IMR-90 (cell line): ENCODE measurements around the gene CD151. TPM values are rescaled to one million over a fixed set of nuclear protein-coding genes. Genes with fewer than 3 reads are reported as not detected.
A peak's percentile ranks its signal among the peaks of the same experiment; 100 is the strongest.

Experiments
- ATAC-seq: fragments of 200-7000 bp; cut with Tn5 transposase; 2 replicates; pipeline ENCODE4 v1.9.1; 2020; ENCODE audit warnings: low read depth, mild to moderate bottlenecking, moderate library complexity
- BruUV-seq: library from RNA; stranded (reverse); fragments of 400-500 nt; replicated peaks from 2 replicates; lab custom pipeline; 2021; lab: Mats Ljungman, UMichigan
- CTCF ChIA-PET: fragments of 300-600 bp; formaldehyde crosslinking; extraction: SDS; loops from one replicate; lab custom pipeline; 2021; ENCODE audit warnings: antibody characterized with exemption; lab: Yijun Ruan, JAX
- POLR2A ChIA-PET: fragments of 300-600 bp; sonication (Branson Sonifier 250); formaldehyde crosslinking; loops from one replicate; lab custom pipeline; 2022; ENCODE audit warnings: antibody characterized with exemption; ENCODE audit not compliant: unreplicated experiment; lab: Charles Lee
- DNase-seq: peaks from one replicate; pipeline ENCODE4 v3.0.0; 2013
- H2AFZ ChIP-seq: replicated peaks from 2 replicates; pipeline ENCODE3; 2013; ENCODE audit warnings: low read length, mild to moderate bottlenecking; ENCODE audit not compliant: poor library complexity
- H2AK5ac ChIP-seq: 2 replicates; pipeline ENCODE4 v1.6.1; 2013; ENCODE audit warnings: low read depth, low read length, inconsistent platforms
- H2AK9ac ChIP-seq: replicated peaks from 2 replicates; pipeline ENCODE3; 2013; ENCODE audit warnings: mild to moderate bottlenecking, low read depth, low read length, moderate library complexity; ENCODE audit not compliant: poor library complexity
- H2BK120ac ChIP-seq: 2 replicates; pipeline ENCODE4 v1.6.1; 2013; ENCODE audit warnings: low read depth, low read length, inconsistent platforms
- H2BK15ac ChIP-seq: 3 replicates; pipeline ENCODE4 v1.6.1; 2013; ENCODE audit warnings: low read depth, low read length, inconsistent platforms
- H2BK20ac ChIP-seq: 2 replicates; pipeline ENCODE4 v1.6.1; 2013; ENCODE audit warnings: low read depth, mild to moderate bottlenecking, inconsistent platforms, low read length, moderate library complexity
- H2BK5ac ChIP-seq: 2 replicates; pipeline ENCODE4 v1.6.1; 2013; ENCODE audit warnings: mild to moderate bottlenecking, low read depth, low read length, inconsistent platforms; ENCODE audit not compliant: poor library complexity, severe bottlenecking
- H3K14ac ChIP-seq: replicated peaks from 2 replicates; pipeline ENCODE4 v1.6.1; 2013; ENCODE audit warnings: low read depth, low read length, inconsistent platforms
- H3K18ac ChIP-seq: 2 replicates; pipeline ENCODE4 v1.6.1; 2013; ENCODE audit warnings: low read depth, low read length, control low read depth
- H3K23ac ChIP-seq: 2 replicates; pipeline ENCODE4 v1.6.1; 2013; ENCODE audit warnings: low read depth, low read length, inconsistent platforms
- H3K27ac ChIP-seq: 2 replicates; pipeline ENCODE4 v1.5.1; 2013; ENCODE audit warnings: mild to moderate bottlenecking, control low read depth, low read length; ENCODE audit not compliant: insufficient read depth
- H3K27me3 ChIP-seq: 2 replicates; pipeline ENCODE4 v1.6.1; 2013; ENCODE audit warnings: low read length; ENCODE audit not compliant: control insufficient read depth, insufficient read depth
- H3K36me3 ChIP-seq: 2 replicates; pipeline ENCODE4 v1.6.1; 2013; ENCODE audit warnings: low read length, mixed read lengths; ENCODE audit not compliant: control insufficient read depth, insufficient read depth
- H3K4ac ChIP-seq: 2 replicates; pipeline ENCODE4 v1.6.1; 2013; ENCODE audit warnings: low read depth, low read length, inconsistent platforms
- H3K4me1 ChIP-seq: 2 replicates; pipeline ENCODE4 v1.6.1; 2013; ENCODE audit warnings: low read length, mixed read lengths; ENCODE audit not compliant: control insufficient read depth, insufficient read depth
- H3K4me2 ChIP-seq: 2 replicates; pipeline ENCODE4 v1.6.1; 2013; ENCODE audit warnings: low read depth, mild to moderate bottlenecking, control low read depth, low read length, moderate library complexity
- H3K4me3 ChIP-seq: 2 replicates; pipeline ENCODE4 v1.5.1; 2013; ENCODE audit warnings: low read depth, mild to moderate bottlenecking, control low read depth, low read length, moderate library complexity; ENCODE audit not compliant: insufficient read depth
- H3K56ac ChIP-seq: 2 replicates; pipeline ENCODE4 v1.6.1; 2013; ENCODE audit warnings: low read length, inconsistent platforms; ENCODE audit not compliant: insufficient read depth; ENCODE audit errors: extremely low read depth
- H3K79me1 ChIP-seq, 2 experiments: 2 replicates each; pipeline ENCODE4 v1.6.1; 2013; ENCODE audit warnings: low read length in 2 of 2, inconsistent platforms in 1 of 2, low read depth in 1 of 2
- H3K9ac ChIP-seq: 2 replicates; pipeline ENCODE4 v1.6.1; 2013; ENCODE audit warnings: low read depth, low read length, control low read depth
- H3K9me1 ChIP-seq: 2 replicates; pipeline ENCODE4 v1.6.1; 2013; ENCODE audit warnings: low read length, inconsistent platforms; ENCODE audit not compliant: insufficient read depth
- H3K9me3 ChIP-seq: 2 replicates; pipeline ENCODE4 v1.6.1; 2013; ENCODE audit warnings: low read length; ENCODE audit not compliant: control insufficient read depth, insufficient read depth
- H4K20me1 ChIP-seq: 2 replicates; pipeline ENCODE4 v1.6.1; 2013; ENCODE audit warnings: low read length, inconsistent platforms; ENCODE audit not compliant: insufficient read depth
- H4K5ac ChIP-seq: 2 replicates; pipeline ENCODE4 v1.6.1; 2013; ENCODE audit warnings: mild to moderate bottlenecking, low read depth, low read length, control low read depth
- H4K8ac ChIP-seq, 2 experiments: 2 replicates each; pipeline ENCODE4 v1.6.1; 2013; ENCODE audit warnings: low read depth in 2 of 2, low read length in 2 of 2, control low read depth in 1 of 2, inconsistent platforms in 1 of 2
- H4K91ac ChIP-seq: 2 replicates; pipeline ENCODE4 v1.6.1; 2013; ENCODE audit warnings: low read depth, low read length, inconsistent platforms; ENCODE audit not compliant: insufficient read depth
- MAFK ChIP-seq: IDR thresholded peaks from 2 replicates; pipeline ENCODE4 v1.6.1; 2012; ENCODE audit warnings: low read depth, low read length, improper control_type of control experiment
- POLR2A ChIP-seq: IDR thresholded peaks from 2 replicates; pipeline ENCODE4 v1.6.1; 2012; ENCODE audit warnings: mild to moderate bottlenecking, low read depth, low read length
- RCOR1 ChIP-seq: IDR thresholded peaks from 2 replicates; pipeline ENCODE4 v1.6.1; 2012; ENCODE audit warnings: mild to moderate bottlenecking, low read length, improper control_type of control experiment; ENCODE audit not compliant: insufficient replicate concordance
- WGBS, 2 experiments: methylation state at CpG; one replicate each; pipeline versions ENCODE4 v1.1.5 to v1.1.7; 2013; ENCODE audit warnings: missing lambda C conversion rate in 2 of 2; ENCODE audit not compliant: insufficient read length in 1 of 2; ENCODE audit errors: extremely low coverage in 2 of 2; 5-methylcytosine and 5-hydroxymethylcytosine counted together
- dilution Hi-C: fragments of 300-500 bp; cut with HindIII; formaldehyde crosslinking; loops from one replicate; pipeline ENCODE4 v1.14.3; 2018; ENCODE audit warnings: low sequenced_read_pairs; ENCODE audit not compliant: unreplicated experiment
- in situ Hi-C: fragments of 300-500 bp; cut with MboI; formaldehyde crosslinking; loops from 3 replicates; pipeline ENCODE4 v1.14.3; 2019; ENCODE audit warnings: low sequenced_read_pairs, inconsistent platforms, mixed read lengths
- intact Hi-C: fragments of 100-400 bp; cut with micrococcal nuclease; formaldehyde crosslinking; loops from 2 replicates; pipeline ENCODE4 v1.10.0; 2022
- polyA plus RNA-seq, 3 experiments: library from polyadenylated mRNA; depleted of rRNA; stranded (reverse); fragments of >200 nt; gene quantifications; 2 replicates each; pipeline ENCODE4 v1.2.3, GENCODE V29; 2012; ENCODE audit warnings: low replicate concordance in 1 of 3
- total RNA-seq: library from RNA; depleted of rRNA; stranded (reverse); fragments of >200 nt; gene quantifications from 2 replicates; pipeline ENCODE4 v1.2.3, GENCODE V29; 2012
- TF ChIP-seq, protein P1 (sequence below): fragments of 150-350 bp; IDR thresholded peaks from 2 replicates; pipeline ENCODE4 v1.6.1; 2016; ENCODE audit warnings: low read depth, mild to moderate bottlenecking, low read length, moderate library complexity, borderline replicate concordance
- TF ChIP-seq, protein P2 (sequence below): conservative IDR thresholded peaks from 2 replicates; pipeline ENCODE4 v1.5.1; 2012; ENCODE audit warnings: mild to moderate bottlenecking, low read depth, low read length, improper control_type of control experiment

The CD151 gene
- total and polyA plus RNA-seq, 2 of the 4 experiments (the other 2 are of a cell fraction): 1,150 to 1,267 TPM

DNA sequence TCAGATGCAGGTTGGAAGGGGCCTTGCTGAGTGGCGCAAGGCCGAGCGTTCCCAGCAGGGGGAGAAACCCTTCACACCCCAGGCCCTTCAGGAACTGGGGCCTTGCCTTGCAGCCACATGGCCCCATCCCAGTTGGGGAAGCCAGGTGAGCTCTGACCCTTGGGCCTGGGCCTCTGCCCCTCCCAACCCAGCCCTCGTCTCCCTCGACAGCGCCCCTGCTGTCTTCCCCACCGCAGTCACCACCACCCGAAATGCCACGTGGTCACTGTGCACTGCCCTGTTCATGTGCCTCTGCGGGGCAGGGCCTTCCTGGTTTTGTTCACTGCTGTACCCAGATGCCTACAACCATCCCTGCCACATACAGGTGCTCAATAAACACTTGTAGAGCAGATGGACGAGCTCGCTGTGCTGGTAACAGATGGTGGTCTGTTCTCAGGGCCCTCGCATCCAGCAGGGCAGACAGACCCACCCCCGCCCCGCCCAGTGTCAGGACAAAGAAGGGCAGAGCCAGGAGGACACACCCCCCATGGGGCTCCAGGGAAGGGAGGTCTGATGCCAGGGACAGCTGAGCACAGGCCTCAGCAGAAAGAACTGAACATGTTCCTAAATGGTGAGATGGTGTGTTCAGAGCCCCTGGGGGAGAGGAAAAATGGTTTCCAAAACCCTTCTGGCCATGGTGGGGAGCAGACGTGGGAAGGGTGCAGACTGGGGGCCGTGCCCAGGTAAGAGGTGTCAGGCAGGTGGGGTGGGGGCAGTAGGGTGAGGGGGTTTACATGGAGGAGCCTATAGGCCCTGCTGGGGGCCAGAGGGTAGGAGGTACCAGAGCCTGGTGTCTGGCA is 5.9 kb downstream of the CD151 start:
- intact Hi-C loops (no loop called here), in situ Hi-C loops (no loop called here), dilution Hi-C loops (no loop called here)
- Histone ChIP-seq H3K9me3 (no peaks in the 10 kb centered on the region), H3K18ac (no peak overlapping the region), H2BK5ac (no peak overlapping the region), H3K4me3 (no peak overlapping the region), H2BK15ac (no peak overlapping the region), H2AK5ac (peak overlapping the region; percentile 31; the same call in 1 of the 2 replicates), H4K91ac (no peak overlapping the region), H3K27ac (peak overlapping the region; percentile 46), H3K27me3 (no peaks in the 10 kb centered on the region), H4K5ac (no peak overlapping the region), H2AK9ac (peak overlapping the region; percentile 4), H4K20me1 (peaks cover 85% of the 10 kb centered on the region), H3K14ac (no peak overlapping the region), H3K4me2 (no peak overlapping the region), H3K56ac (no peak overlapping the region), H2BK120ac (no peak overlapping the region), H3K79me1 (peaks cover 16 to 74% of the 10 kb centered on the region in 2 experiments; a peak in 3 of 4 replicates), H3K9me1 (peaks cover 24% of the 10 kb centered on the region), H2BK20ac (no peak overlapping the region), H3K9ac (no peak overlapping the region), H3K36me3 (peaks cover 52% of the 10 kb centered on the region), H3K4me1 (peaks cover 26% of the 10 kb centered on the region), H4K8ac (peak overlapping the region; percentile 40 to 51; a peak in 2 of 4 replicates), H2AFZ (peak overlapping the region; percentile 57), H3K4ac (no peak overlapping the region), H3K23ac (no peak overlapping the region)
- CTCF ChIA-PET: no interaction called here
- POLR2A ChIA-PET: interaction anchor here (1.8 kb wide), 1 partner anchor 20 kb away, joined by 5 read pairs; the partner anchor contains the start of gene PNPLA2
- TF ChIP-seq, protein P1, sequence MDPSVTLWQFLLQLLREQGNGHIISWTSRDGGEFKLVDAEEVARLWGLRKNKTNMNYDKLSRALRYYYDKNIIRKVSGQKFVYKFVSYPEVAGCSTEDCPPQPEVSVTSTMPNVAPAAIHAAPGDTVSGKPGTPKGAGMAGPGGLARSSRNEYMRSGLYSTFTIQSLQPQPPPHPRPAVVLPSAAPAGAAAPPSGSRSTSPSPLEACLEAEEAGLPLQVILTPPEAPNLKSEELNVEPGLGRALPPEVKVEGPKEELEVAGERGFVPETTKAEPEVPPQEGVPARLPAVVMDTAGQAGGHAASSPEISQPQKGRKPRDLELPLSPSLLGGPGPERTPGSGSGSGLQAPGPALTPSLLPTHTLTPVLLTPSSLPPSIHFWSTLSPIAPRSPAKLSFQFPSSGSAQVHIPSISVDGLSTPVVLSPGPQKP: no peak
- TF ChIP-seq POLR2A (no peak; the same call in 1 of the 2 replicates), RCOR1 (no peak), MAFK (no peak)
- TF ChIP-seq, protein P2, sequence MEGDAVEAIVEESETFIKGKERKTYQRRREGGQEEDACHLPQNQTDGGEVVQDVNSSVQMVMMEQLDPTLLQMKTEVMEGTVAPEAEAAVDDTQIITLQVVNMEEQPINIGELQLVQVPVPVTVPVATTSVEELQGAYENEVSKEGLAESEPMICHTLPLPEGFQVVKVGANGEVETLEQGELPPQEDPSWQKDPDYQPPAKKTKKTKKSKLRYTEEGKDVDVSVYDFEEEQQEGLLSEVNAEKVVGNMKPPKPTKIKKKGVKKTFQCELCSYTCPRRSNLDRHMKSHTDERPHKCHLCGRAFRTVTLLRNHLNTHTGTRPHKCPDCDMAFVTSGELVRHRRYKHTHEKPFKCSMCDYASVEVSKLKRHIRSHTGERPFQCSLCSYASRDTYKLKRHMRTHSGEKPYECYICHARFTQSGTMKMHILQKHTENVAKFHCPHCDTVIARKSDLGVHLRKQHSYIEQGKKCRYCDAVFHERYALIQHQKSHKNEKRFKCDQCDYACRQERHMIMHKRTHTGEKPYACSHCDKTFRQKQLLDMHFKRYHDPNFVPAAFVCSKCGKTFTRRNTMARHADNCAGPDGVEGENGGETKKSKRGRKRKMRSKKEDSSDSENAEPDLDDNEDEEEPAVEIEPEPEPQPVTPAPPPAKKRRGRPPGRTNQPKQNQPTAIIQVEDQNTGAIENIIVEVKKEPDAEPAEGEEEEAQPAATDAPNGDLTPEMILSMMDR: peak; percentile 13; the same call in 1 of the 2 replicates
- no TSS peak for BruUV-seq
- DNase-seq (no peak), ATAC-seq (no peak)
- 55% methylated on average over 10 of the region's 17 CpGs; no CpG with 5 or more reads in 1 of the 2 experiments for WGBS, 2 experiments
